Astrocyte (in vitro differentiated cells and primary cell): ENCODE data around the gene APH1B.

Experiments
- CTCF ChIP-seq: IDR thresholded peaks from 2 replicates; pipeline ENCODE4 v1.5.1; 2011; ENCODE audit warnings: low read depth, mild to moderate bottlenecking, inconsistent platforms, low read length, moderate library complexity; ENCODE audit not compliant: insufficient read depth
- EZH2 ChIP-seq: IDR thresholded peaks from 2 replicates; pipeline ENCODE4 v1.6.1; 2012; ENCODE audit warnings: mild to moderate bottlenecking, low read length, inconsistent platforms; ENCODE audit not compliant: insufficient read depth

- TF ChIP-seq EZH2: no peak
- no peak for TF ChIP-seq CTCF
Measured at GRCh38 chr15:63234451-63234870, 42.9 kb upstream of the APH1B start.
